Midbrain (tissue), 1 donor: ENCODE results near the gene NLRC5.
"Not testable (repeated sequence)": the region's sequence is repeated elsewhere in the genome, so short reads cannot be mapped to it uniquely, and the experiment has no call there.

ENCODE experiments used
- DNase-seq: peaks from one replicate; lab custom pipeline; 2025; lab: John Stamatoyannopoulos, UW

Gene NLRC5

GRCh38 chr16:57043248-57043647 lies 53.9 kb downstream of the NLRC5 start:
- DNase-seq, result no peak

- DNase-seq, result no peak
Observed at GRCh38 chr16:57044931-57045693, 55.8 kb downstream of the NLRC5 start.

- peak; percentile 79 for DNase-seq
Observed at GRCh38 chr16:57045694-57046381, 56.5 kb downstream of the NLRC5 start.

GRCh38 chr16:57048095-57048494 lies 58.7 kb downstream of the NLRC5 start:
- DNase-seq, result no peak

GRCh38 chr16:57049678-57050077 lies 60.3 kb downstream of the NLRC5 start:
- no peak for DNase-seq

- no peak for DNase-seq
Observed at GRCh38 chr16:57051696-57052228, 62.4 kb downstream of the NLRC5 start.

GRCh38 chr16:57053206-57053605 lies 63.8 kb downstream of the NLRC5 start:
- no peak for DNase-seq

- no peak for DNase-seq
Observed at GRCh38 chr16:57054338-57054737, 65.0 kb downstream of the NLRC5 start.

- no peak for DNase-seq
Observed at GRCh38 chr16:57054771-57055170, 65.4 kb downstream of the NLRC5 start.

GRCh38 chr16:57055671-57056070 lies 66.3 kb downstream of the NLRC5 start:
- DNase-seq, result no peak

GRCh38 chr16:57058291-57058861 lies 69.0 kb downstream of the NLRC5 start:
- DNase-seq, result no peak

- no peak for DNase-seq
Observed at GRCh38 chr16:57060323-57061083, 71.1 kb downstream of the NLRC5 start.

GRCh38 chr16:57061084-57061905 lies 71.9 kb downstream of the NLRC5 start:
- no peak for DNase-seq

- DNase-seq, result no peak
Observed at GRCh38 chr16:57062329-57062728, 73.0 kb downstream of the NLRC5 start.

- not testable (repeated sequence) for DNase-seq
Observed at GRCh38 chr16:57063189-57063588, 73.8 kb downstream of the NLRC5 start.

- no peak for DNase-seq
Observed at GRCh38 chr16:57064995-57065394, 75.6 kb downstream of the NLRC5 start.

GRCh38 chr16:57066625-57067024 lies 77.3 kb downstream of the NLRC5 start:
- no peak for DNase-seq

GRCh38 chr16:57067347-57067746 lies 78.0 kb downstream of the NLRC5 start:
- no peak for DNase-seq

- DNase-seq, result no peak
Observed at GRCh38 chr16:57069053-57069452, 79.7 kb downstream of the NLRC5 start.

GRCh38 chr16:57069635-57070370 lies 80.4 kb downstream of the NLRC5 start:
- no peak for DNase-seq

- DNase-seq, result no peak
Observed at GRCh38 chr16:57070424-57070823, 81.1 kb downstream of the NLRC5 start.
